WTC11 (cell line): ENCODE results near the gene KPNA4.

Experiments used
- ATF3 ChIP-seq: sonication (generic); formaldehyde crosslinking; conservative IDR thresholded peaks from 2 replicates; pipeline ENCODE4 v1.8.1; 2022; ENCODE audit warnings: mild to moderate bottlenecking, missing genetic modification reagents
- CREB1 ChIP-seq: sonication (generic); formaldehyde crosslinking; IDR thresholded peaks from 2 replicates; pipeline ENCODE4 v1.8.0; 2023; ENCODE audit warnings: mild to moderate bottlenecking, missing genetic modification reagents
- CTCF ChIP-seq: fragments of 200-600 bp; IDR thresholded peaks from 2 replicates; pipeline ENCODE4 v1.8.0; 2022; ENCODE audit warnings: antibody characterized with exemption
- ESRRA ChIP-seq: sonication (generic); formaldehyde crosslinking; IDR thresholded peaks from 2 replicates; pipeline ENCODE4 v1.8.1; 2022; ENCODE audit warnings: mild to moderate bottlenecking, missing genetic modification reagents, borderline replicate concordance
- ETV6 ChIP-seq: sonication (generic); formaldehyde crosslinking; IDR thresholded peaks from 2 replicates; pipeline ENCODE4 v1.8.1; 2022; ENCODE audit warnings: mild to moderate bottlenecking, missing genetic modification reagents
- FOXP4 ChIP-seq: sonication (generic); formaldehyde crosslinking; IDR thresholded peaks from 2 replicates; pipeline ENCODE4 v1.8.0; 2022; ENCODE audit warnings: mild to moderate bottlenecking, missing genetic modification reagents
- NFYB ChIP-seq: sonication (generic); formaldehyde crosslinking; conservative IDR thresholded peaks from 2 replicates; pipeline ENCODE4 v1.8.0; 2022; ENCODE audit warnings: low read depth, missing genetic modification reagents
- NR3C1 ChIP-seq: sonication (generic); formaldehyde crosslinking; conservative IDR thresholded peaks from 2 replicates; pipeline ENCODE4 v1.8.1; 2023; ENCODE audit warnings: low read depth, mild to moderate bottlenecking, missing genetic modification reagents
- RORB ChIP-seq: fragments of 250-450 bp; sonication (Bioruptor Pico); IDR thresholded peaks from 2 replicates; pipeline ENCODE4 v1.9.0; 2021; ENCODE audit warnings: mild to moderate bottlenecking
- SMAD3 ChIP-seq: sonication (generic); formaldehyde crosslinking; IDR thresholded peaks from 2 replicates; pipeline ENCODE4 v1.8.0; 2022; ENCODE audit warnings: missing genetic modification reagents, mild to moderate bottlenecking, borderline replicate concordance
- TEAD4 ChIP-seq: sonication (generic); formaldehyde crosslinking; IDR thresholded peaks from 2 replicates; pipeline ENCODE4 v1.8.0; 2022; ENCODE audit warnings: mild to moderate bottlenecking, missing genetic modification reagents
- ZNF121 ChIP-seq: sonication (generic); formaldehyde crosslinking; IDR thresholded peaks from 2 replicates; pipeline ENCODE4 v1.8.0; 2023; ENCODE audit warnings: missing genetic modification reagents

- TF ChIP-seq CTCF (no peak), ESRRA (CRISPR knock-in tag) (no peak), ATF3 (CRISPR knock-in tag) (no peak), NFYB (CRISPR knock-in tag) (no peak), TEAD4 (CRISPR knock-in tag) (no peak), ETV6 (CRISPR knock-in tag) (no peak), CREB1 (no peak), ZNF121 (CRISPR knock-in tag) (no peak), NR3C1 (CRISPR knock-in tag) (no peak), SMAD3 (no peak), FOXP4 (no peak), RORB (CRISPR knock-in tag) (no peak)
These were observed 117.8 kb downstream of the KPNA4 start for GRCh38 chr3:160447544-160447943.
